HL-60 (cell line): Measurements from ENCODE around the gene BMPER.

Experiments
- CTCF ChIP-seq: IDR thresholded peaks from one replicate; pipeline ENCODE4 v1.5.1; 2011; ENCODE audit warnings: low read length, control low read depth, inconsistent platforms; ENCODE audit not compliant: insufficient read depth
- GABPA ChIP-seq: IDR thresholded peaks from 2 replicates; pipeline ENCODE4 v1.6.1; 2012; ENCODE audit warnings: low read depth
- POLR2AphosphoS5 ChIP-seq: IDR thresholded peaks from 2 replicates; pipeline ENCODE4 v1.6.1; 2012; ENCODE audit warnings: low read depth
- REST ChIP-seq: IDR thresholded peaks from 2 replicates; pipeline ENCODE4 v1.6.1; 2012; ENCODE audit warnings: low read depth; ENCODE audit not compliant: insufficient replicate concordance
- SPI1 ChIP-seq: IDR thresholded peaks from 2 replicates; pipeline ENCODE4 v1.6.1; 2012; ENCODE audit warnings: low read depth, mild to moderate bottlenecking, borderline replicate concordance

- TF ChIP-seq POLR2AphosphoS5 (no peak), CTCF (no peak), SPI1 (no peak), GABPA (no peak), REST (no peak)
Observed at GRCh38 chr7:33932221-33932620, 26.9 kb downstream of the BMPER start.
